Spinal cord (tissue), 10 donors: ENCODE data around the gene GPR137C. TPM values are rescaled to one million over a fixed set of nuclear protein-coding genes. Genes with fewer than 3 reads are reported as not detected.
A peak's percentile ranks its signal among the peaks of the same experiment; 100 is the strongest.

ENCODE experiments used
- DNase-seq, 6 donors: peaks; one replicate each; pipeline versions ENCODE4 v3.0.0 to v3.0.0-alpha.2; 2013 to 2015; ENCODE audit warnings: low spot score in 6 of 6, low read depth in 4 of 6
- H3K27ac ChIP-seq: one replicate; pipeline ENCODE4 v1.5.1; 2013; ENCODE audit warnings: low read depth, low read length, control low read depth
- H3K27me3 ChIP-seq: one replicate; pipeline ENCODE4 v1.6.1; 2013; ENCODE audit warnings: low read length; ENCODE audit not compliant: control insufficient read depth, insufficient read depth
- H3K36me3 ChIP-seq: one replicate; pipeline ENCODE4 v1.6.1; 2013; ENCODE audit warnings: low read length; ENCODE audit not compliant: control insufficient read depth, insufficient read depth
- H3K4me1 ChIP-seq: one replicate; pipeline ENCODE4 v1.6.1; 2013; ENCODE audit warnings: low read length; ENCODE audit not compliant: control insufficient read depth, insufficient read depth
- H3K4me3 ChIP-seq: one replicate; pipeline ENCODE4 v1.5.1; 2013; ENCODE audit warnings: low read depth, low read length, control low read depth
- H3K9me3 ChIP-seq: one replicate; pipeline ENCODE4 v1.6.1; 2013; ENCODE audit warnings: low read length; ENCODE audit not compliant: control insufficient read depth, insufficient read depth
- WGBS: methylation state at CpG from one replicate; pipeline ENCODE4 v1.1.5; 2013; ENCODE audit warnings: missing lambda C conversion rate; ENCODE audit not compliant: insufficient coverage; 5-methylcytosine and 5-hydroxymethylcytosine counted together
- polyA plus RNA-seq, 2 donors: library from polyadenylated mRNA; unstranded; fragments of 120-200 nt; gene quantifications; one replicate each; pipeline ENCODE4 v1.2.1, GENCODE V29; 2013; ENCODE audit not compliant: insufficient read length in 2 of 2
- total RNA-seq, 2 donors: library from RNA; depleted of rRNA in 1 of 2; stranded (reverse); fragments of 120-200 nt in 1 of 2; fragments of >200 nt in 1 of 2; gene quantifications; one replicate each; pipeline versions ENCODE4 v1.2.3 to v1.2.4, GENCODE V29; 2013 to 2014
- donor health status: healthy.

The GPR137C gene
- total and polyA plus RNA-seq, 4 donors: 6.7 to 37.9 (median 29.5) TPM

- no peak overlapping the region for H3K27ac ChIP-seq
- no peak overlapping the region for H3K4me3 ChIP-seq
- DNase-seq: no peak
- H3K4me1 ChIP-seq: no peaks in the 10 kb centered on the region
- peaks cover 10% of the 10 kb centered on the region for H3K36me3 ChIP-seq
- H3K9me3 ChIP-seq: no peaks in the 10 kb centered on the region
- no peaks in the 10 kb centered on the region for H3K27me3 ChIP-seq
- no CpG with 5 or more reads among the region's 2 CpGs for WGBS
Observed at GRCh38 chr14:52538623-52539022, 14.0 kb upstream of the GPR137C start.

GRCh38 chr14:52545584-52546317, 6.9 kb upstream of the GPR137C start:
- no peak for DNase-seq
- Histone ChIP-seq H3K4me3 (no peak overlapping the region), H3K4me1 (no peaks in the 10 kb centered on the region), H3K36me3 (no peaks in the 10 kb centered on the region), H3K9me3 (no peaks in the 10 kb centered on the region), H3K27me3 (no peaks in the 10 kb centered on the region), H3K27ac (no peak overlapping the region)
- WGBS: 85% methylated on average over 3 of the region's 7 CpGs

GRCh38 chr14:52546318-52546670, 6.3 kb upstream of the GPR137C start:
- Histone ChIP-seq H3K4me1 (peaks cover 2% of the 10 kb centered on the region), H3K36me3 (no peaks in the 10 kb centered on the region), H3K27ac (no peak overlapping the region), H3K4me3 (no peak overlapping the region), H3K9me3 (no peaks in the 10 kb centered on the region), H3K27me3 (no peaks in the 10 kb centered on the region)
- peak in 1 of 6 donors; percentile 4 for DNase-seq
- 67% methylated on average over 1 of the region's 4 CpGs for WGBS

DNA sequence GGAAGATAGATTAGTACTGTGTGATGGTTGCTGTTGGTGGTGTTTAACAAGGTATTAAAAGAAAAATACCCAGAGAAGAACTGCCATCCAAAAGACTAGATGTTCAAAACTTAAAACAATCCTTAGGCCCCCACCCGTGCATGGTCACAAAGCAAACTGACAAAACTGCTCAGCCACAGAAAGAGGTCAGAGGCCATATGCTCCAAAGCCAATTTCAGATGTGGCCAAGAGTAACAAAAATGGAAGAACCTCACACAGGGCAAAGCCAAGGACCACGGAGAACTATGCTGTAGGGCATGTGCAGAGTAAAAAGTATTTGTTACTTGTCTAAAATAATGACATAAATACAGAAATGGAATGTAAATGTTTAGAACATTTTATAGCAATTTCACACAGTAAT, 5.6 kb upstream of the GPR137C start:
- WGBS: no CpG with 5 or more reads among the region's 2 CpGs
- Histone ChIP-seq H3K27ac (no peak overlapping the region), H3K9me3 (no peaks in the 10 kb centered on the region), H3K36me3 (no peaks in the 10 kb centered on the region), H3K4me3 (no peak overlapping the region), H3K27me3 (no peaks in the 10 kb centered on the region), H3K4me1 (peaks cover 3% of the 10 kb centered on the region)
- DNase-seq: peak in 1 of 6 donors; percentile 10

GRCh38 chr14:52547526-52547925, 5.1 kb upstream of the GPR137C start:
- WGBS: no CpG with 5 or more reads among the region's 3 CpGs
- H3K36me3 ChIP-seq: no peaks in the 10 kb centered on the region

GRCh38 chr14:52550661-52551060, 2.0 kb upstream of the GPR137C start:
- H3K4me1 ChIP-seq: peaks cover 7% of the 10 kb centered on the region
- 73% methylated on average over 2 of the region's 3 CpGs for WGBS
- no peak overlapping the region for H3K27ac ChIP-seq
- no peak overlapping the region for H3K4me3 ChIP-seq
- no peaks in the 10 kb centered on the region for H3K9me3 ChIP-seq
- H3K36me3 ChIP-seq: no peaks in the 10 kb centered on the region
- no peaks in the 10 kb centered on the region for H3K27me3 ChIP-seq
- no peak for DNase-seq

More at GRCh38 chr14:52547526-52547925, 5.1 kb upstream of the GPR137C start:
- peaks cover 3% of the 10 kb centered on the region for H3K4me1 ChIP-seq
- DNase-seq: no peak
- no peak overlapping the region for H3K4me3 ChIP-seq
- no peaks in the 10 kb centered on the region for H3K27me3 ChIP-seq
- H3K9me3 ChIP-seq: no peaks in the 10 kb centered on the region
- H3K27ac ChIP-seq: no peak overlapping the region

DNA sequence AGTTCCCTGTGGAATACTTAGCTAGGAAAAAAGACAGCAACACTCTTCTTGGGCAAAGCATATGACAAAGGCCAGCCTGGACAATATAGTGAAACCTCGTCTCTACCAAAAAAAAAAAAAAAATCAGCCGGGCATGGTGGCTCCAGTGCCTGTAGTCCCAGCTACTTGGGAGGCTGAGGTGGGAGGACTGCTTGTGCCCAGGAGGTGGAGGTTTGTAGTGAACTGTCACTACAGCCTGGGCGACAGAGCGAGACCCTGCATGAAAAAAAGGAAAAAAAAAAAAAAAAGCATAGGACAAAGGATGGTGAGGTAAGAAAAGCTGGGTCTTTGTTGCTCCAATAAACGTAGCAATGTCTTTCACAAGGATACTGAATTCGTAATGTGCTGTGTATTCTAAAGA, 1.4 kb upstream of the GPR137C start:
- Histone ChIP-seq H3K27me3 (no peaks in the 10 kb centered on the region), H3K36me3 (no peaks in the 10 kb centered on the region), H3K4me3 (peak overlapping the region; percentile 90), H3K4me1 (peaks cover 7% of the 10 kb centered on the region), H3K27ac (peak overlapping the region; percentile 94), H3K9me3 (no peaks in the 10 kb centered on the region)
- WGBS: 9% methylated on average over 3 of the region's 6 CpGs
- DNase-seq: peak in 1 of 6 donors; percentile 14

GRCh38 chr14:52551696-52552062, 957 bp upstream of the GPR137C start:
- H3K4me1 ChIP-seq: peaks cover 7% of the 10 kb centered on the region
- no peaks in the 10 kb centered on the region for H3K27me3 ChIP-seq
- 0% methylated on average over 7 of the region's 8 CpGs for WGBS
- peak overlapping the region; percentile 90 for H3K4me3 ChIP-seq
- H3K36me3 ChIP-seq: no peaks in the 10 kb centered on the region
- H3K9me3 ChIP-seq: no peaks in the 10 kb centered on the region
- peak in 5 of 6 donors; percentile 21 to 90 (median 62) for DNase-seq
- H3K27ac ChIP-seq: peak overlapping the region; percentile 94

GRCh38 chr14:52553002-52553670, 500 bp downstream of the GPR137C start:
- H3K4me3 ChIP-seq: peak overlapping the region; percentile 80
- peaks cover 7% of the 10 kb centered on the region for H3K4me1 ChIP-seq
- H3K27ac ChIP-seq: peak overlapping the region; percentile 83
- under 1% methylated on average over 68 of the region's 69 CpGs for WGBS
- peak in 4 of 6 donors; percentile 8 to 70 (median 35) for DNase-seq
- no peaks in the 10 kb centered on the region for H3K9me3 ChIP-seq
- no peaks in the 10 kb centered on the region for H3K36me3 ChIP-seq
- H3K27me3 ChIP-seq: no peaks in the 10 kb centered on the region
